GM21619 (cell line): ENCODE measurements around the gene SNX21.
A peak's percentile ranks its signal among the peaks of the same experiment; 100 is the strongest.

Experiments
- ATAC-seq: cut with Tn5 transposase; IDR thresholded peaks from one replicate; pipeline ENCODE4 v1.9.1; 2021; ENCODE audit not compliant: unreplicated experiment

The SNX21 gene

DNA sequence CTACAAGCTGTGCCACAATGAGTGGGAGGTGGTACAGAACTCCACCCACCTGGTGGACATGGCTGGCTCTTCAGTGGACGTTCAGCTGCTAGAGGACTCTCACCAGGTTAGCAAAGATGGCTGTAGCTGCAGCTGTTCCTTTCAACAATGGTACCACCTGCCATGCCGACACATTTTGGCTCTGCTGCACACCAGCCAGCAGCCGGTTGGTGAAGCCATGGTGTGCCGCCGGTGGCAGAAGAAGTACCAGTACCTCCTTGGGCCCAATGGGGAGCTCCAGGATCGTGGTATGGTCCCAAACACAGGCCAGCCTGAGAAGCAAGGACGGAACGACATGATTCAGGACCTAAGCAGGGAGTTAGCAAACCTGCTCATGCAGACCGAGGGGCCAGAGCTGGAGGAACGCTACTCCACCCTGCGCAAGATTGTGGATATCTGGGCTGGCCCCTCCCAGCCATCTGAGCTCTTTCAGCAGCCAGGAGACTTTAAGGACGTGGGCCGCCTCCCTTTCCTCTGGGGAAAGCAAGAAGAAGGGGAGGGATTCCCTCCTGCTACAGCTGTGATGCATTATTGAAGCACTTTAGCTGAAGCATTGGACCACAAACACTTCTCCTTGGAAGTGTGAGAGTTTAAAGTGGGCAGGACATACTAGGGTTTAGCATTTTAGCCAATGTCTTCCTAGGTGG, 44.6 kb downstream of the SNX21 start:
- no peak for ATAC-seq

DNA sequence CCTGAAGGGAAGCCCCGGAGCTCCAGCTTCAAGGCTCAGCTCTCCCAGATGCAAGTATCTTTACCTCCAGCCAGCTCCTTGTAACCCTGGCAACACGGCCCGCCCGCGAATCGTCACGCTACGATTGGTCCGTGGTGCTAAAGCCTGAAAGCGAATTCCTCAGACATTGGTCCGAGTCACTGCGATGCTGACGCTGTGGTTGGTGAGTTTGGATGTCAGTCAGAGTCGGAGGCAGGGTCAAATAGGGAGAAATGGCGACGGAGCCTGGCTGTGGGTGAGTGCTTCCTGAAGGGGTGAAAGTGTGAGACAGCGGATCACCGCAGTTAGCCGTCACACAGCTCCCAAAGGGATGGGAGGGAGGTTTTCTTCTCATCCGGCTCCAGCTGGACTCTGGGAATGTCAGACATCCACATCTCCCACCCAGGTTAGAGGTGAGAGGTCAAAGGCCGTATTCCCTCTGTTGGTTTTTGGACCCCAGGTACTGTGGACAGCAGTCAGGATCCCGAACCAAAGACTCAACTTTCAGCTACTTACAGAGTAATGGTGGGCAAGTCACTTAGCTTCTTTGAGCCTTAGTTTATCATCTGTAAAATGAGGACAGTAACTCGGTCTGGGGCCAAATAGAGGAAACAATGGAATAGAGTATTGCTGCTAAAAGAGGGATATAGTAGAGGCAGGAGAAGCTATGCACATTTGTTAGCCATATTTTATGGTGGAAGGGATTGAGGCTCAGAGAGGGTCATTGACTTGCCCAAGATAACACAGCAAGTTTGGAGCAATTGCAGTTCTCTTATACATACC, 47.6 kb downstream of the SNX21 start, which contains the start of gene ZSWIM1:
TSS of gene ZSWIM1 (plus strand) at position 240 of the 801 bp plus-strand sequence. CDS start 1,366 bp downstream, outside the sequence.
- ATAC-seq, result peak; percentile 95

GRCh38 chr20:45882469-45883099, 49.0 kb downstream of the SNX21 start:
- ATAC-seq, result no peak

DNA sequence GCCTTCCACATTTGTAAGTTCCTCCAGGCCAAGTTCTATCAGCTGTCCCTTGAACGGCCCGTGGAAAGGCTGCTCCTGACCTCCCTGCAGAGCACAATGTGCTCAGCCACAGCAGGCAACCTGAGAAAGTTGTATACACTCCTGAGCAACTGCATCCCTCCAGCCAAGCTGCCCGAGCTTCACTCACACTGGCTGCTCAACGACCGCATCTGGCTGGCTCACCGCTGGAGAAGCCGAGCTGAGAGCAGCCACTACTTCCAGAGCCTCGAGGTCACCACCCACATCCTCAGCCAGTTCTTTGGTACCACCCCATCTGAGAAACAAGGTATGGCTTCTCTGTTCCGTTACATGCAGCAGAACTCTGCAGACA, 49.5 kb downstream of the SNX21 start:
- ATAC-seq, result no peak

DNA sequence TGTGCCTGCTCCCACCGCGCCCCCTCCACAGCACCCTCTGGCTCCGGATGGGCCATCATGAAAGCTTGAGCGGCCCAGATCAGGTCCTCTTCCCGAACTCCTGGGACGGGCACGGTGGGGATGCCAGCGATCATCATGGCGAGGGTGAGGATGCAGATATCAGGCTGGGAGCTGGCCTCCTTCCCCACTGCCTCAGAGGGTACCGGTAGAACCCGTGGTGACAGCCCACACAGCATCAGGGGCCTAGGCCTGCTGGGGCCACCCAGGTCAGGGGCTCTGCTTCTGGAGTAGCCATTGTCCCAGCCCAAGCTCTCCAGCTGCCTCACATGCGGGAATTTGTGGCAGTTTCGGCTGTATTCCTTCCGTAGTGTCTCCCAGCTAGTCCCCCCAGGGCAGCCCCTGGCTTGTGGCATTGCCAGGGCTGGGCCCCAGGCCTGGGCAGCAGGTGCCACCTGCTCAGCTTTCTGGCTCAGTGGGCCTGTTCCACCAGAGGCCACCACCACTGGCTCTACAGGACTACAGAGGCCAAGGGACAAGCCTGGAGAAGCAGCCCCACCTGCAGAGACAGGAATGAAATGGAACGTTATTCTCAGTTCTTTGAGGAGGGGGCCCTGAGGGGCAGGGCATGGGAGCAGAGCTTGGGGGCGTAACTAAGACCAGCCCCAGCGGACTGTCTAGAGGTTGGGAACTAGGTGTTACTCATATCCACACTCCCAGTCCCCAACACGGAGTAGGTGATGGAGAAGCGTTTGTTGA, 53.2 kb downstream of the SNX21 start:
- ATAC-seq, result no peak

- ATAC-seq, result no peak
Measured at GRCh38 chr20:45887346-45887715, 53.7 kb downstream of the SNX21 start, which contains the start of gene SPATA25. TSS of gene SPATA25 (minus strand) at chr20:45887622. CDS start at chr20:45887590, 32 bp downstream.

GRCh38 chr20:45888681-45889080, 55.1 kb downstream of the SNX21 start:
- ATAC-seq, result no peak

- peak; percentile 8 for ATAC-seq
Measured at GRCh38 chr20:45890077-45890984, 56.7 kb downstream of the SNX21 start.

GRCh38 chr20:45890985-45891983, 57.7 kb downstream of the SNX21 start, which contains the start of the genes CTSA and NEURL2:
TSS of gene CTSA (plus strand) at chr20:45891335. CDS start at chr20:45891569, 234 bp downstream.
TSS of gene NEURL2 (minus strand) at chr20:45891208. CDS start at chr20:45890991, 217 bp downstream.
- ATAC-seq, result peak; percentile 71

- ATAC-seq, result no peak
Measured at GRCh38 chr20:45892049-45892825, 58.6 kb downstream of the SNX21 start.
